A549 treated with CORT108297 at 1 μM for 4 hours (cell line): Measurements from ENCODE around the gene MVB12B. TPM values are rescaled to one million over a fixed set of nuclear protein-coding genes. Genes with fewer than 3 reads are reported as not detected.

Source experiments
- total RNA-seq: library from RNA; stranded (reverse); fragments of 200-300 nt; extraction: Qiagen RNA extraction; gene quantifications from 5 replicates; pipeline ENCODE4 v1.2.3, GENCODE V29; 2022

Gene MVB12B, protein sequence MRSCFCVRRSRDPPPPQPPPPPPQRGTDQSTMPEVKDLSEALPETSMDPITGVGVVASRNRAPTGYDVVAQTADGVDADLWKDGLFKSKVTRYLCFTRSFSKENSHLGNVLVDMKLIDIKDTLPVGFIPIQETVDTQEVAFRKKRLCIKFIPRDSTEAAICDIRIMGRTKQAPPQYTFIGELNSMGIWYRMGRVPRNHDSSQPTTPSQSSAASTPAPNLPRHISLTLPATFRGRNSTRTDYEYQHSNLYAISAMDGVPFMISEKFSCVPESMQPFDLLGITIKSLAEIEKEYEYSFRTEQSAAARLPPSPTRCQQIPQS
- total RNA-seq: 5.8 to 8.1 TPM (median 7.4 TPM) in 5 replicates

DNA sequence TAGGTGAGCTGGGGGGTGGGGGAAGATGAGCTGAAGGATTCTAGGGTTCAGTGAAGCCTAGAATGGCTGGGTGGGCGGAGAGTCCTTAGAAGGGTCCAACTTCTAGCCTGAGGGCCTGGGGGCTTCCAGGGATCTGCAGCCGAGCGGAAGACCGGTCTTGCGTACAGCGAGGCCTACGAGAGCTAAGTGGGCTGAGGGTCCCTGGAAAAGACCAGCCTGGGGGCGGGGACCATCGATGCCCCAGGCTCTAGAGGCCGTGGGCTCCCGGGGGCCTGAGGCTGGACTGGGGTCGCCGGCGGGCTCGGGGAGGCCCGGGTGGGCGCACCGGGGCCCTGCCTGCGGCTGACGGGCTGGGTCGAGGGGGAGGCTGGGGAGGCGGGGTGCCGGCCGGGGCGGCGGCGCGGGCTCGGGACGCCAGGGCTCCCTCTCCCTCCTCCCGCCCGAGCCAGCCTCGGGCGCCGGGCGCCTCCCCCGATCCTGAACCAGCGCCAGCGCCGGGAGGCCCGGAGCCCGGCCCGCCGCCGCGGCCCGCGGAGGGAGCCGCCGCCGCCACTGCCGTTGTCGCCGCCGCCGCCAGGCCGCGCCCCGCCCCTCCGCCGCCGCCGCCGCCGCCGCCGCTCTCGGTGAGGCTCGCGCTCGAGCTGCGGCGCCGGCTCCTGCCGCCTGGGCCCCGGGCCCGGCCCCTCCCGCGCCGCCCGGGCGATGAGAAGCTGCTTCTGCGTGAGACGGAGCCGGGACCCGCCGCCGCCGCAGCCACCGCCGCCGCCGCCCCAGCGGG is at the start of gene MVB12B:
Gene MVB12B (plus strand): TSS at position 602 of the 778 bp plus-strand sequence. CDS start 101 bp downstream, at position 703.

